WI38 (cell line): ENCODE data around the gene SUCNR1.
"Not testable (repeated sequence)": the region's sequence is repeated elsewhere in the genome, so short reads cannot be mapped to it uniquely, and the experiment has no call there.

Source experiments
- H3K4me3 ChIP-seq: 2 replicates; pipeline ENCODE4 v1.5.1; 2011; ENCODE audit warnings: low read depth, mild to moderate bottlenecking, control low read depth, low read length
- CTCF ChIP-seq: IDR thresholded peaks from 2 replicates; pipeline ENCODE4 v1.5.1; 2012; ENCODE audit warnings: low read depth, mild to moderate bottlenecking, control low read depth, low read length

The SUCNR1 gene

GRCh38 chr3:151919446-151919845 is 46.0 kb downstream of the SUCNR1 start:
- no peak for TF ChIP-seq CTCF

GRCh38 chr3:151923901-151924300 is 50.5 kb downstream of the SUCNR1 start:
- no peak overlapping the region for H3K4me3 ChIP-seq

More at GRCh38 chr3:151919446-151919845, 46.0 kb downstream of the SUCNR1 start:
- H3K4me3 ChIP-seq, result no peak overlapping the region

GRCh38 chr3:151924753-151925152 is 51.3 kb downstream of the SUCNR1 start:
- no peak overlapping the region for H3K4me3 ChIP-seq
- TF ChIP-seq CTCF, result no peak

More at GRCh38 chr3:151923901-151924300, 50.5 kb downstream of the SUCNR1 start:
- no peak for TF ChIP-seq CTCF

GRCh38 chr3:151925419-151925818 is 52.0 kb downstream of the SUCNR1 start:
- TF ChIP-seq CTCF, result no peak
- no peak overlapping the region for H3K4me3 ChIP-seq

GRCh38 chr3:151925876-151926275 is 52.4 kb downstream of the SUCNR1 start:
- H3K4me3 ChIP-seq, result no peak overlapping the region
- TF ChIP-seq CTCF, result no peak

GRCh38 chr3:151926956-151927355 is 53.5 kb downstream of the SUCNR1 start:
- 0 out of 2 replicates have a peak overlapping the region, but pooled peaks have one; percentile 19 for H3K4me3 ChIP-seq
- TF ChIP-seq CTCF, result no peak

GRCh38 chr3:151927915-151928525 is 54.6 kb downstream of the SUCNR1 start:
- H3K4me3 ChIP-seq, result not testable (repeated sequence)

- TF ChIP-seq CTCF, result no peak
- H3K4me3 ChIP-seq, result no peak overlapping the region
These were observed 57.7 kb downstream of the SUCNR1 start for GRCh38 chr3:151931171-151931570.
